ENCODE data around the gene KPNA1.
A peak's percentile ranks its signal among the peaks of the same experiment; 100 is the strongest.

Gene KPNA1

DNA sequence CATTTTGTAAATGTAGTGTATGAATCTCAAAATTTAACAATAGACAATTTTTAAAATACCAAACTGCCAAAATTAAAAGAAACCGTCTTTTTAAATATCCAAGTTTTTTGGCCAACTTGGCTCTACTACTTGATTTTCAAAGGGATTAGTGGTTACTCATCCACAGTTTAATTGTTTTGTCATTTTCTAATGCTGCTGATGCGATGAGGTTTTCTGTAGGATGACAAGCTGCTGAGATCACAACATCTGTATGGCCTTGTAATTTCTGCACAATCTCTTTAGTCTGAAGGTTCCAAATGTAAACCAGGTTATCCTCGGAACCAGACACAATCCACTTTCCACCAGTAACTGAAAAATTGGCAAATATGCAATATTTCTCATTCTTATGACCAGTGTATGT lies 100.3 kb downstream of the KPNA1 start:
- FAIRE-seq: no peak

DNA sequence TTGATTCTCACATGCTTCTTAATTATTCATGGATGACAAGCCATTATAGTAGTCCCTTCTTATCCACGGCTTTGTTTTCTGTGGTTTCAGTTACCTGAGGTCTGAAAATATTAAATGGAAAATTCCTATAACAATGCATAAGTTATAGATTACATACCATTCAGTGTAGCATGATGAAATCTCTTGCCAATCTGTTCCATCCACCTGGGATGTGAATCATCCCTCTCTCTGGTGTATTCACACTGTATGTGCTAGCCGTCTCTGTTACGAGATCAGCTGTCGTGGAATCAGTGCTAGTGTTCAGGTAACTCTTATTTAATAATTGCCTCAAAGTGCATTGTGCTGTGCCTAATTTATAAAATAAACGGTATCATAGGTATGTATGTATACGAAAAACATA lies 104.1 kb downstream of the KPNA1 start:
- no peak for FAIRE-seq

DNA sequence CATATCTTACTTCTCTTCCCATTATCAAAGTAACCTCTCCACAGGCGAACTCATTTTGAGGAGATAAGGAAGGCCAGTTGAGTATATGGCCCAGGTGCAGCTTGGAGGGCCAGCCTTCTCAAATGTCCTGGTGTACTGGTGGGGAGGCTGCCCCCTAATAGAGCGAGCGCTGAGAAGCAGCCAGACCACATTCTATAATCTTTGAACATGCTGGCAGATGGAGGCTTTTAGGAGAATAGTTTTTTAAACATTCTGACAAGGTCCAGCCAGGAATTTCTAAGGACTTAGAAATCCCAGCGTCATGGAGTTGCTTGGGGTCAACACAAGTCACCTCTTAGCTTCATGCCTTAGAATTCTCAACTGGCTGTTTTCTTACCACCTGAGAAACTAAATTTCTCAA lies 104.6 kb downstream of the KPNA1 start:
- FAIRE-seq: no peak

DNA sequence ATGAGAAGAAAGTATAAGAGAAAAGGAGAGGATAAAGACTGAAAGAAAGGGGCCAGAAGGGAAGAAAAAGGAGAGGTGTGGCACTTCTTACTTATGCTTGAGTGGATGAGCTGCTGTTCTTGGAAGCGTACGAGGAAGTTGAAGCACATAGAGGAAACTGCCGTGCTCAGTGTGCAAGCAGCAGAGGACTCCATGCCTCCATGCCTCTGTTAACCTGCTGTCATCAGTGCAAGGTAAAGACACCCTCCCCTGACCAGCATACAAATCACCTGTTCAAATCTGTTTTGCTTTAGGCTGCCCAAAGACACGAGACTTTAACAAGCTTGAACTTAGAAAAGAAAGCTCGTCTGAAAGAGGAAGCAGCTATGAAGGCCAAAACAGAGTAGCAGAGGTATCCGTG lies 105.3 kb downstream of the KPNA1 start:
- no peak for FAIRE-seq

DNA sequence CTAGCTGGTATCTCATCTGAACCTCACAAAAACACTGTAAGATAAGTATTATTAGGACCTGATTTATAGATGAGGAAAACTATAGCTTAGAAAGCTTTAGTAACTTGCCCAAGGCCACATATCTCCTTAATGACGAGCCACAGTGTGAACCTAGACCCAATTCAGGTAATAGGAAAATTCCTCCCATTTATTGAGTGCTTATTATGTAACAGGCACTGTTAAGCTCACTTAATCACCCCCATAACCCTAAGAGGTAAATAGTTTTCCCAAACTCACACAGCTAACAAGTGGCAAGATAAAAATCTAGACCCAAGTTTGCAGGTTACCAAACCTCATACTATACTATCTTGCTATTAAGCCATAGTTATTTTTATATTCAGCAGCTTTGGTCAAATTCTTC lies 106.8 kb downstream of the KPNA1 start:
- FAIRE-seq: no peak

DNA sequence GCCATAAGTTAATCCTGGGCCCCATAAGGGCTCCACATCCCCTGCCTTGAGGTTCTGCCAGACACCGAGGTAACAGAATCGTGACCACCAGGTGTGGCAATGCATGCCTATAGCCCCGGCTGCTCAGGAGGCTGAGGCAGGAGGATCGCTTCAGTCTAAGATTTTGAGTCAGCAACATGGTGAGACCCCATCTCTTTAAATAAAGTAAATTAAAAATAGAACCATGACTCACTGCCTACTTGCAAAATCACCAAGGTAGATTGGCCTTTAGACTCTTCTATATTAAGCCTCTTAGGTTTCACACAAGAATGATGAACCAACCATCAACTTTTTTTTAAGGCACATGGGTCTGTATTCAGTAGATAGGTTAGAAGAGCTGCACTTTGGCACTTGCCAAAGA lies 108.5 kb downstream of the KPNA1 start:
- no peak for FAIRE-seq

DNA sequence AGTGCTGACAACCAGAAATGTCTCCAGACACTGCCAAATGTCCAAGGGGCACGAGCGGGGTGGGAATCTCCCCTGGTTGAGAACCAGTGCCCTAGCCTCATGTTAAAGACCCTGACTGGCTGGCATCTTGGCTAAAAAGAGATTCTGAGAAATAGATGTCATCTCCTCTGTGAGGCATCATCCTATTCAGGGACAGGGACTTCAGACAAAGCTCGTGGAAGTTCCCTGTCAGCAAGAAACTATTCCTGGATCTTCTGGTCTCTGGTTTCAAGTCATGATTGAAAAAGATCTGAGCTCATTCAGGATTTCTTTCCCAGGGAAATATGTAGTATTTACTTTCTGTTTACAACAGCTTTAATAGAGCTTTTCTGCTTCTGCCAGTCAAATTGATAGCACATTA lies 109.7 kb downstream of the KPNA1 start:
- FAIRE-seq: no peak

DNA sequence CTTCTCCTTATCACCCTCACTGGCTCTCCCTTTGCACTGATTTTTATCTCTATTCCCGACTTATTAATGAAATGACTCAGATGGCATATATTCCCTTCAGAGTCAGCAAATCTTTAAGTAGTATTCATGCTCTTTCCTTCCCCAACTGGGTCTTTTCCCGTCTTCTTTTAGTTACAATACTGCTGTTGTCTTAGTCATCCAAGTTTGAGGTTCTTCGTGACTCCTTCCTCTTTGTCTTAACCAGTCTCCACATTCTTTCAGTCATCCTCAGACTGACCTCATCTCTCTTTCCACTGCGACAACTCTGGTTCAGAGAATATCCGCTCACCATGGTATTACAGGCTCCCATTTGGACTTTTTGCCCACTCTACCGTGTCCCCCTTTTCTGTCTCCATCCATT lies 111.2 kb downstream of the KPNA1 start:
- no peak for FAIRE-seq

DNA sequence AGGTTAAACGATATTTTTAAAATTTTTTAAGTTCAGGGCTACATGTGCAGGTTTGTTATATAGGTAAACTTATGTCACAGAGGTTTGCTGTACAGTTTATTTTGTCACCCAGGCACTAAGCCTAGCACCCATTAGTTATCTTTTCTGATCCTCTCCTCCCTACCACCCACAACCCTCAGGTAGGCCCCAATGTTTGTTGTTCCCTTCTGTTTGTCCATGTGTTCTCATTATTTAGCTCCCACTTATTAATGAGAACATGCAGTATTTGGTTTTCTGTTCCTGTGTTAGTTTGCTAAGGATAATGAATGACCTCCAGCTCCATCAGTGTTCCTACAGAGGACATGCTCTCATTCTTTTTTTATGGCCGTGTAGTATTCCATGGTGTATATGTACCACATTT lies 115.8 kb downstream of the KPNA1 start:
- FAIRE-seq: no peak

DNA sequence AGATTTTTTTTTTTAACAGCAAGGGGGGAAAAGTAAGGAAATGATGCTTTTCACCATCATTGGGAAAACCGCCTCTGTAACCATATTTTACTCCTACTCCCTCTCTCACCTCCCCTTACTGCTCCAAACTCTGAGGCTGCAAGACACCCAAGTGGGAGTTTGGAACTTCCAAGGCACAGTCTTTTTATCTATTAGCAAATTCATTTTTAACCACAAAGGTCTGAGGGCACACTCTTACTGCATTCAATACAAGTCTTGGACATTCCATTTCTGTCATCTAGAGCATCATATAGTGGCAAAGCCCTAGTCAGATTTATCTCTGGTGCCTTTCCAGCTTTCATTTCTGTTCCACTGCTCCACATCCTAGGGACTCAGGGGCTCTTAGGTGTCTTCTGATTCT lies 117.5 kb downstream of the KPNA1 start:
- FAIRE-seq: no peak

DNA sequence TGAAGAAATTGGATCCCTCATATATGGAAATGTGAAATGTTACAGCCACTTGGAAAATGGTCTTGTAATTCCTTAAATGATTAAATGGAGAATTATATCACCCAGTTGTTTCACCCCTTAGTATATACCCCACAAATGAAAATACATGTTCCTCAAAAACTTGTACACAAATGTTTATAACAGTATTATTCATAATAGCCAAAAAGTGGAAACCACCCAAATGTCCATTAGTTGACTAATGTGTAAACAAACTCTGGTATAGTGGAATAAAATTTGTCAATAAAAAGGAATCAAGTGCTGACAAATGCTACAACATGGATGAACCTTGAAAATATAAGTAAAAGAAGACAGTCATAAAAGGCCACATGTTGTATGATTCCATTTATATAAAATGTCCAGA lies 118.2 kb downstream of the KPNA1 start:
- FAIRE-seq: no peak

DNA sequence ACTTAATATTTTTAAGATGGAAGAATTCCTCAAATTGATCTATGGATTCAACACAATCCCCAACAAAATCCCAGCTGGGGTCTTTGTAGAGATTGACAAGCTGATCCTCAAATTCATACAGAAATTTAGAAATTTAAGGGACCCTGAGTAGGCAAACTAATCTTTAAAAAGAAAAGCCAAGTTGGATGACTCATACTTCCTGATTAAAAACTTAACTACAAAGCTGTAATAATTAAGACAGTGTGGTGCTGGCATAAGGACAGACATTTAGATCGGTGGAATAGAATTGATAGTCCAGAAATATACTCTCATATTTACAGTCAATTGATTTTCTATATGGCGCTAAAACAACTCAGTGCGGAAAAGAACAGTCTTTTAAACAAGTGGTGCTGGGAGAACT lies 119.2 kb downstream of the KPNA1 start:
- no peak for FAIRE-seq

DNA sequence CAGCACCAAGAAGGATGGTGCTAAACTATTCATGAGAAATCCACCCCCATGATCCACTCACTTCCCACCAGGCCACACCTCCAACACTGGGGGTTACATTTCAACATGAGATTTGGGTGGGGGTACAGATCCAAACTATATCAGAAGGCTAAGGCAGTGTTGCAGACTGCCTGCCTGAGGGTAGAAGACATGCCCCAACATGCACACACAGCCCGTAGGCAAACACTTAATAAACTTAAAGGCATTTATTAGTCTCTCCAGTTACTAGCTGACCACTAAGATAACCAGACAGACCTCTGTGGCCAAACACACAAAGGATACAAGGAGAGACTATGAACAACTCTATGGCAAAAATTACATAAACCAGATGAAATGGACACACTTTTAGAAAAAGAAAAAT lies 120.6 kb downstream of the KPNA1 start:
- no peak for FAIRE-seq

DNA sequence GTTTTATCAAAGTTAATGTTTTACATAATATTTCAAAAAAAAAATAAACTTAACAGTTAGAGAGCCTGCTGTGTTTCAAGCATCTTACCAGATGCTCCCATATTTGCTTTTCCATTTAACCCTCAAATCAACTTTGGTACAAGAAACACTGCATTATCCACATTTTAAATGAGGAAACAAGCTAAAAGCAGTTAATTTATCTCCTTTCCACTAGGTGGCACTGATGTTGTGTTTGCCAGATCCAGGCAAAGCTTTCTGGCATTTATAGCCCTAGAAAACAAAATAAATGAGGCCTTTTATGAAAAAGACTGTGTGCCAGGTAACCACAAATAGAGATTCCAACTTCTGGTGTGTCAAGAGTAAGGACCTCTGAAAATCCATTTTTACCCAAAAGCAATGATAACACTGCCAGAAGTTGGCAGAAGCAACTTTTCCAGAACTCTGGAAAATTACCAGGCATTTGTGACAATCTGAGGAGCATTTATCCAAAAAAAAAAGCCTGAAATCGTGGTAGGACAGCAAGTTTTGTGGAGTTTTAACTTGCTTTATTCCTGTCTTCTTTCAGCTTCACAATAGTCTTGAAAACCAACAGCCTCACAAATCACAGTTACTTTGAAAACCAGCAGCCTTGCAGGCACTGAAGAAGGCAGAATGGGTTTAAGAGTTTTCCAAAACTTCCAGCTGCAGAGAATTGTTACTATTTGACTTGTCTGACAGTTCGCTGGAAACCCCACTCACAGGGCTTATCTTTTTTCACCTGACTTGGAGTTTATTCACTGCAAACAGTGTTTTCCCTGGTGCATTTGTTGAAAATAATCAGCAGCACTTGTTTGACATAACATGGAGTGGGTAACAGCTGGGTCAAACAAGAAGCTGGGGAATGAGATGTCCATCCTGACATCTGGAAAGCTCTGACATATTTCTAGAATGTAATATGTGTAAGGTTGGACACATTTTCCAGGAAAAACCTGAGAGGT lies 121.6 kb downstream of the KPNA1 start:
- peak; percentile 98 for FAIRE-seq

DNA sequence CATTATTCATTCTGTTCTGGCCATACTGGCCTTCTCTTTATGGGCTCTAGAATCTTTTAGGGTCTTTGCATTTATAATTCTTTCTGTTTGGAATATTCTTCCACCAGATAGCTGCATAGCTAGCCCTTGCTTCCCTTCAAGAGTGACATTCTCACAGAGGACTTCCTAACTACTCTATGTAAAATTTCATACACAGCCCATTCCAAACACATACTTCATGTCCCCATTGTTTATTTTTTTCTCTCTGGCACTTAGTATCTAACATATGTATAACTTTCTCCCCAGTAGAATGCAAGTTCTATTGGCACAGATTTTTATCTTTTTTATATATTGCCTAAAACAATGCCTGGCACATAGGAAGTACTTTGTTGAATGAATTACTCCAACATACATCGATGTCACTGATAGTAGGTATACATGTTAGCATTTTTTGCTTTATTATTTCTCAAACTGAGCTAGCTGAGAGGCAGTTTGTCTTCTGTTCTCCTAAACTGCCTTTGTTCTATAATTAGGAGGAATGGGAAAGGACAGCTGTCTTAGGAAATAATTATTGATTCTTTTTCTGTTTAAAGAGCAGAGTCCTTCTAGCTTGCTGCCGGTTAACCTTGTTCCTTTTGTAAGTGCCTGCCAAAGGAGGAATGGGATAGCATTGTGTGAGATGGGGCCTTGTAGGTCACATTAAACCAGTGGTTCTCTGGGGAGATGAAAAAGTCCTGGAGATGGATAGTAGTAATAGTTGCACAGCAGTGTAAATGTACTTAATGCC lies 122.9 kb downstream of the KPNA1 start:
- FAIRE-seq: no peak

DNA sequence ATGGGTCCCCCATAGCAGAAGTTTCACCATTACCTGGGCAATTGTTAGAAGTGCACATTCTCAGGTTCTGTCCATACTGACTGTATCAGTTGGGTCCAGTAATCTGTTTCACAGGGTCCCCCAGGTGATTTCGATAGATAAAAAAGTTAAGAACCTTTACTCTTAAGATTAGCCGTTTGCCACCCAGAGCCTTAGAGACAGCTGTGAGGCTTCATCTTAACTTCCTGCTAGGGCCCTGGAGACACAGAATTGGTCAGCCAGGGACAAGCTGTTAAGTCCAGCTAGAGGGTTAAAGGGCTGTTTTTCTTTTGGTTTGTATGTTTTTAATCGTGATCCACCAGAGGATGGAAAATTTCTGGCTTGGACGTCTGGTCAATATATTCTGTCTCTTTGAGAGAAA lies 124.1 kb downstream of the KPNA1 start:
- FAIRE-seq: no peak

DNA sequence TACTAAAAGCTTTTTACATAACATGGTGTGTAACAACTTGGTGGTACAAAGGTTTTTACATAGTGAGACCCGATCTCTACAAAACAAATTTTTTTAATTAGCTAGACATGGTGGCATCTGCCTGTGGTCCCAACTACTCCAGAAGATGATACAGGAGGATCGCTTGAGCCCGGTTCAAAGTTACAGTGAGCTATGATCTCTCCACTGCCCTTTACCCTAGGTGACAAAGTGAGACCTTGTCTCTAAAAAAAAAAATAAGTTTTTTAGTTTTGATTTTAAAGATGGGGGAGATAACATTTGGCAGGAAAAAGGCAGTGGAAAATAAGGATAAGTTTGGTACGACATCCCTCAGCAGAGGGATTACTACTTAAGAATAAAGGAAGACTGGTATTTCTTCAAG lies 124.8 kb downstream of the KPNA1 start:
- no peak for FAIRE-seq

DNA sequence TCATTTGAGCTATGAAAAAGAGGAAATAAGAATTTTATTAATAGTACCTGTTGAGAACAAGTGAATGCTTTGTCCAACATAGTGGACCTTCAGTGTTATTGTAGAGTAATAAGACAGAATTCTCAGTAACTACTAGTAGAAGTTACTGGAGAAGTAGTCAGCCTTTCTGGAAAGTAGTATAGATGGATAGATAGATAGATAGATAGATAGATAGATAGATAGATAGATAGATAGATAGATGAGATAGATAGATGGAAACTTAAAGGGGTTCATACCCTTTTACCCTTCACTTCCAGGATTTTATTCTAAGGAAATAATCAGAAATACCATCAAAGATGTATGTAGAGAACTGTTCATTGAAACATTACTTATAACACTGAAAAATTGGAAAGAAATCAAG lies 125.5 kb downstream of the KPNA1 start:
- FAIRE-seq: no peak

DNA sequence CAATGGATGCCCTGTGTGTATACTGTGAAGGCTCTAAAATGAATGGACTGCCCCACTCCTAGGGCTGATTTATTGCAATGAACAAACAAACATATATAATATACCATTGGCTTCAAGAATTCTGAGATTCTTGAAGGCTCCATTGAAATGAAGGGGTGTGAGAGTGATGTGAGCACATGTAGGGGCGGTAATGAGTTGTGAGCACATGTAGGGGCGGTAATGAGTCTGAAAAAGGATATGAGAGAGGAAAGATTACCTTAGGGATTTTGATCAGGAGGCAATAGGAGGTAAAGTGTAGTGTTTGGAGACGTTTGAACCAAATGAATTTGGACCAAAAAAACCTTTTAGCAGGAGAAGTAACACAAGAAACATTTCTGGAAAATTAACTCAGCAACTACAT lies 127.0 kb downstream of the KPNA1 start:
- no peak for FAIRE-seq

DNA sequence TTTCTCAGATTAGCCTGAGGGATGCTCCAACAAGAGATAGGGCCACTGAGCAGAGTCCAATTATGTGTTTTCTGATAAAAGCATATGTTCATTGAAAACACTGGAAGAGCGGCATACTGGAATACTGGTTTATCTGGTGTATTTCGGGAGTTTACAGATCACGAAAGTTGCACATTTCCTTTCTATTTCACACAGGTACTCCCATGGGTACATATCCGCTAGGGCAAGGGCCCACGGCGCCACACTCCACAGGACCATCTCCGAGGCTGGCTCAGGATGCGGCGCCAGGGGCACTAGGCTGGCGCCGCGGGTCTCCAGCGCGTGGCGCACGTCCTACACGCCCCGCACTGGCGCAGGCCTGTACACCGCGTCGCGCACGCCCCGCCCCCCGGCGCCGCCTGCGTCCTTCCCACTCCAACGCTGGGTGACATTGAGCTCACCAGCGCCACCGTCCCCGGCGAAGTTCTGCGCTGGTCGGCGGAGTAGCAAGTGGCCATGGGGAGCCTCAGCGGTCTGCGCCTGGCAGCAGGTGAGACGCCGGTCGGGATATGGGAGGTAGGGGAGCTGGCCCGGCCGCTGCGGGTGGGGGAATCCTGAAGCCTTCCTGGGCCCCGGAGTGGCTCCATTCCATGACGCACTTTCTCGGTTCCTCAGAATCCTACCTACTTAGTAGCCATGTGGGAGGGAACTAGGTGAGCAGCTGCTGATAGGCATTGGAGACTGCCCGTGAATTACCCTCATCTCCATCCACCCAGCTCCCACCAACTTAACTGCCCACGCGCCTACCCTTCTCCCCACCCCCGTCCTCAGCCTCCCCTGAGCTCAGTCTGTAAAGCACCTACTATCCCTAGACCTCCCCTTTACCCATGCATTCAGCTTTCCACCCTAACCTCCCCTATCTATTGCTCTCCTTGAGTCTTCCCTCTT lies 130.7 kb downstream of the KPNA1 start, which contains the start of gene FAM162A:
FAM162A (plus strand) TSS at position 412 of the 927 bp plus-strand sequence; CDS start at position 496, 84 bp downstream.
- no peak for FAIRE-seq

DNA sequence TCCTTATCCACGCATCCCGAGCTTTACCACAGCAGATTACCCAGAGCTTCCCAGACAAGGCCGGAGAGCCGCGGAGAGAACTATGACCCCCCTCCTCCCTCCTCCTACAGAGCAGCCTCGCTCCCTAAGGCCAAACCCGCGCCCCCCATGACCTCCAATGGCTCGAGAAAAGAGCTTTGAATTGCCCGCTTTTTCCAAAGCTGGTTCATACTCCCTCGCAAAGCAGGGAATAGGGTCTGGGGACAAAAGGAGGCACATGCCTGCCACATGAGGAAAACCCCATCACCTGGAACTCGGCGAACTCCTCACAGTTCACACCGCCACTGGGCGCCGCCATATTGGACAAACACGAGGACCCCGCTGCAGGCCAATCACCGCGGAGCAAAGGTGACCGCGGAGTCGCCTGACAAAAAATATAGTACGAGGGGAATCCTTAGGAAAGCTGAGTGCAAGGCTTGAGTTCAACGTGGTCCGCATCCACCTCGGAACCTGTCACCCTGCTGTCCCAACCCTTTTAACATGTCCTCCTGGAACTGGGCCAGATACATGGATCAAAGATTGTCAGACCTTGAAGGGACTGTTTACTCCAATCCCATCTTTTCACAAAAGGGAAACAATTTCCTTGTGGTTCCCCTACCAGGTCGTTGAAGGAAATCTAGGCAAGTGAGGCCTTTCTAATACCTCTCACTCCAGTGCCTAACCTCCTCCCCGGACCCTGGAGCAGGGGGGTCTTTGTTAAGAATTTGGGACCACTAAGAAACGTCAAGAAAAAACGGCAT lies 131.7 kb downstream of the KPNA1 start, which contains the start of gene MIX23:
MIX23 (minus strand) TSS at position 344 of the 779 bp plus-strand sequence; CDS start at position 337, 7 bp downstream.
- peak; percentile 90 for FAIRE-seq

DNA sequence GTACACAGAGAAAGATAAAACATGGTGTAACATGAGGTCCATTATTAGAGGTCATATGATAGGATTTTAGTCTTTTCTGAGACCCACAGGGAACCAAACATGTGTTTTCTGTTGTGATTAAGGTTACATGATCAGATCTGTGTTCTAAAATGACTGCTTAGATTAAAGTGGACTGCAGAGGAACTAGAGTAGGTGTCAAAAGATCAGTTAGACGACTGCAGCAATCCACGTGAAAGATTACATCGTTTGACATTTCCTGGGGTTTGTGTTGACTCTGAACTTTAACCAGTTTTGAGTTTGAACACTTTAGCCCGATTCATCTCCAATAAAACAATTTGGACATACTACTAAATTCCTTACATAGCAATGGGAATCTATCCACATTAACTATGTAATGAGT lies 136.8 kb downstream of the KPNA1 start:
- no peak for FAIRE-seq

All from islet of Langerhans (tissue), 1 donor.